HG02973 (cell line): ENCODE data around the gene SOX6.
"Not testable (repeated sequence)": the region's sequence is repeated elsewhere in the genome, so short reads cannot be mapped to it uniquely, and the experiment has no call there.

Experiments
- ATAC-seq: cut with Tn5 transposase; IDR thresholded peaks from one replicate; pipeline ENCODE4 v1.9.1; 2021; ENCODE audit warnings: moderate library complexity; ENCODE audit not compliant: unreplicated experiment

SOX6 gene

DNA sequence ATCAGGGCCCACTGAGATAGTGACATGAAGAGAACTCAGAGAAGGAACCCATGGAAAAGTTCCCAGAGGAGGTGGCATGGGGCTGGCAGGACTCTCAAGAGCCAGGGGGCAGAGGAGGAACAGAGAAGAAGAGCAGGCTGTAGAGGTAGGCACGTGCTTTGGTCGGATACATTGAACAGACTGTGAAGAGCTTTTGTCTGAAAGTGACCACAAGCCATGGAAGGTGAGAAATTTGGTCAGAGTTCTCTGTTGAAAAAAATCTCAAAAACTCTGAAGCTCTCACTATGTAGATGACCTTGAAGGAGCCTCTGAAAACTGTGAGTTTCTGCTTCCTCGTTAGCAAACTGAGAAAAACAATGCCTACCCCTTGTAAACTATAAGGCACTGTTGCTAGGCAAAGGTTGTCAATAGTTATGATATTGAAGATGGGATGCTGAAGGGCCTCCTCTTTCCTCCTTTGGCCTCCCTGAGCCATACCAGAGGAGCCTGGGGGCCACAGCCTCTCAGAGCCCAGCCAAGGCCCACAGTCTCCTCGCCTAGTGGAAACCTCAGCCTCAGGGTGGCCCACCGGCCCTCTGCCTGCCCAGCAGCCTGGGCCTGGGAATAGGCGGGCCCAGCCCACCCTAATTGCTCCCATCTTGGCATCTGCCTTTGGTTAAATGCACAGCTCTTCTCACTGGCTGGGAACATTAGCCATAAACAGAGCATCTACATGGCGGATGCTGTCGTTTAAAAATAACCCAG, 415.7 kb downstream of the SOX6 start:
- no peak for ATAC-seq

DNA sequence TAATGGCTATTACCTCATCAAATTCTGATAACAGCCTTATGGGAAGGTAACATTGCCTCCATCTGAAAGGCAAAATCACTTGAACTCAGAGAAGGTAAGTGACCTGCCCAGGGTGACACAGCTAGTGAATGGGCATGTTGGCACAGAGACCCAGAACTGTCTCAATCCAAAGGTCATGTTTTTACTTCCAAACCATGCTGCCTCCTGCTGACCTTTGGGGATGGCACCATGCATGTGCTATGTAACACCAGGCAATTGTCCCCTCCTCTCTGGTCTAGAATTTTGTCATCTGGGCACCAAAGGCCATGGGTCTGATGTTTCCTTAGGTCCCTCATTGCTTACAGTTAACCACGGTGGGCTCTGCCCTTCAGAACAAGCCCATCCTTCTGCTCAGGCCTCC, 417.4 kb downstream of the SOX6 start:
- no peak for ATAC-seq

DNA sequence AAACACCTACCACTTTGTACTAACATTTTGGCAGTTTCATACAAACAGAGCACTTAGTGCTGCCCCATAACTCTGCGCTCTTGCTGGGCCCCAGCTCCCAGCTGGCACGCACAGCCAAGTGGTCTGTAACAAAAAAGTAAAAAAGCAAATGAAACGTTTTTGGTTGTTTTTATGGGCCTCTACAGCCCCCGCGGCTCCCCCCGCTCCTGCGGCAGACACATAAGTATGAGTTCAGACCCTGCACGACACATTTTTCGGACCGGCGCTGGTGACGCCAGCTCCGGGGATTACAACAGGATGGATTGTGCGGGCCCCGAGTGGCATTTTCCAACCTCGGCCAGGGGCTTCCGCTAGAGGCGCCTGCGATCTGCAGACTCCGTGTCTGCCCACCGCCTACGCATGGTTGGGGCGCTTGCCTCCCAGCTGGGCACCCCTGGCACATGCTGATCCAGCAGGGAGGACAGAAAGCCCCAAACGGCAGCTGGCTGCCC, 418.2 kb downstream of the SOX6 start:
- no peak for ATAC-seq

DNA sequence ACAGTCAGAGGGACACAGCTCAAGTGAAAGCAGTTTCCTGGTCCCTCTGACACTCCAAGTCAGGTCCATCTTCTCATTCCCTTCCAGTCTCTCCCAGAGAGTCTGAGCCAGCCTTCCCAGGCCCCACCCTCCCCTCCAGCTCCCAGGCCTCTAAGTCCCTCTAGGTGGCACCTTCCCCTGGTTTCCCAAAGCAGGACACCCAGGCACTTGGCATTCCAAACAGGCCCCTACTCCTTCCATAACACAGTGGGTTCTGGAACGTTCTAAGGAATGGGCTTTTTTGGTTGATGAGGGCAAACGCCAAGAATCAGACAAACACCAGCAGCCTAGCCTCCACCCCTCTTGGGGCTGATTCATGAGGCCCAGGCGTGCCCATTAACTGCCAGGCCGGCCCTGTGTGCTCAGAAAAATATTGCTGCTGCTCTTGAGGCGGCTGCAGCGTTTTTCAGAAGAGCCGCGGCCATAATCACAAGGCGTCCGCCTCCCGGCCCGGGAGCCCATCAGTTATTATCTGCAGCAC, 418.7 kb downstream of the SOX6 start:
- ATAC-seq, result no peak

DNA sequence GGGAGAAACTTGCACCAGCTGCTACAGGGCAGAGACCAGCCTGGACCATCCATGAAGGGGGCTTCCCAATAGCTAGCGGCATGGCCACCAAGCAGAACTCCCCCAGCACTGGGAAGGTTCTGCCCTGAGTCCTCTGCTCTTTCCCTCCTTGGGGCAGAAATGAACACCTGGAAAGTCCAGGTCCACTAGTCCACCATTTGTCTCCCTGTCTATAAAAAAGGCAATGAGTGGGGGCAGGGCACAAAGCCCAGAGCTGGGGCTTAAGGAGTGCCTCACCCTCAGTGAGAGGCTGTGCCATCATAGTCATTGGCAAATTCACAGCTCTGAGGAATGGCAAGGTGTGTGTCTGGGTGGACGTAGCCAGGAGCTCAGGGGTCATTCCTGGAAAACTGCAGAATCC, 420.3 kb downstream of the SOX6 start:
- no peak for ATAC-seq

DNA sequence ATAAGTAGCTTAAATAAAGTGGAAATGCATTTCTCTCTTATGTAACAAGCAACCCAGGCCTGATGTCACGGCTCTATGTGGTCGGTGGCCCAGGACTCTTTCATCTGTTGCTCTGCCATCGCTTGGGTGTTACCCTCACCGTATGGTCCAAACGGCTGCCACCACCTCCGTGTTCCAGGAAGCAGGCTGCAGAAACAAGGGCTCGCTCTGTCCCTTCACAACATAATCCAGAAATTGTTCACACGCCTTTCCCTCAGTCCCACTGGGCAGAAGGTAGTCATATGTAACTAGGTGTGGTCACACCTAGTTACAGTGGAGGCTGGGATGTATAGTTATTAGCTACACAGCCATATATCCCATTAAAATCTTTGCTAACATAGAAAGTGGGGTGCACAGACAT, 421.0 kb downstream of the SOX6 start:
- no peak for ATAC-seq

DNA sequence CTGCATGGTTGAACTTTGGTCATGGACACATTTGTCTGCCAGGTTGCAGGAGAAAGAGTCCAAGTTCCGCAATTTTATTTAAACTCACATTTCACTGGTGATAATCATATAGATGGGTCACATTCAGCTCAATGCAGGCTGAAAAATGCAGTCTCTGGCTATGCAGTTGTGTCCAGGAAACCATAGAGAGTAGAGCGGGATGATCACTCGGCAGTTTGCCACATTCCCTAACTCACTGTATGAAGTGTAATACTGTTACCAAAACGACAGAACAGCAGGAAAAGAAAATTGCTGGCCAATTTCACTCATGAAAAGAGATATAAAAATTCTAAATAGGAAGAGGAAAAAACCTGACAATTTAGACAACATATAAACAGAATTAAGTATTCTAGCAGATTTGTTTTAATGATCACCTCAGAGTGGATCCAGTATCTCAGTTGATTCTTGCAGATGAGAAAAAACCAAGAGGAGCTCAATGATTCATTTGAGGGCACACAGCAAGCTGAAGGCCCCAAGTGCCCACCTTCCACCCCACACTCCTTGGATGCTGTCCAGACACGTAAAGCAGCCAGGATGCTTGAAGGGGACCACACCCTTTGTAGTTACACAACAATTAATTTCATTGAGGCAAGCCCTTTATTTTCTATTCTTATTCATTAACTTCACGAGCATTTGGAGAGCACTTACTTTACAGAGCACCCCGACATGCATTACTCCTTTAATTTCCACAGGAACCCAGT, 422.3 kb downstream of the SOX6 start:
- no peak for ATAC-seq

DNA sequence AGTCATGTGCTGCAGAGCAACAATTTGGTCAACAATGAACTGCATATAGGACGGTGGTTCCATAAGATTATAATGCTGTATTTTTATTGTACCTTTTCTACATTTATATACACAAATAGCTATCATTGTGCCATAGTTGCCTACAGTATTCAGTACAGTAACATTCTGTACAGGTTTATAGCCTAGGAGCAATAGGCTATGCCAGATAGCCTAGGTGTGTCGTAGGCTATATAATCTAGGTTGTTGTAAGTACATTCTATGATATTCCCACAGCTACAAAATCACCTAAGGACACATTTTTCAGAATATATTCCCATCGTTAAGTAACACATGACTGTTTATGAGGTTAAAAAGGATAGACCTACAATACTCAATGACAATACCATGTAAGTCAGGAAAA, 423.9 kb downstream of the SOX6 start:
- no peak for ATAC-seq

DNA sequence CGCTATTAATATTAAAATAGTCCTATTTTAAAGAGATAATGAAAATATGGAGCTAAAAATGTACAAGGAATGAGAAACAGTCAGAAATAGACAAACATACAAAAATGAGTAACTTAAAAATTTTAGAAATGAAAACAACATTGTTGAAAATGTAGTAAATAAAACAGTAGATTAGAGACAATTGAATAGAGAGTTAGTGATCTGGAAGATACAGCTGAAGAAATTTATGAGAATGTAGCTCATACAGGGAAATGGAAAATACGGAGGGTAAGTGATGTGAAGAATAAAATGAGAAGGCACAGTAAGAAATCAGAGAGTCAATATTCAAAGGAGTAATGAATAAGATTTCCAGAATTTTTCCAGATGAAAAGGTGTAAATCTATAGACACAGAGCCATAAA, 424.8 kb downstream of the SOX6 start:
- no peak for ATAC-seq

DNA sequence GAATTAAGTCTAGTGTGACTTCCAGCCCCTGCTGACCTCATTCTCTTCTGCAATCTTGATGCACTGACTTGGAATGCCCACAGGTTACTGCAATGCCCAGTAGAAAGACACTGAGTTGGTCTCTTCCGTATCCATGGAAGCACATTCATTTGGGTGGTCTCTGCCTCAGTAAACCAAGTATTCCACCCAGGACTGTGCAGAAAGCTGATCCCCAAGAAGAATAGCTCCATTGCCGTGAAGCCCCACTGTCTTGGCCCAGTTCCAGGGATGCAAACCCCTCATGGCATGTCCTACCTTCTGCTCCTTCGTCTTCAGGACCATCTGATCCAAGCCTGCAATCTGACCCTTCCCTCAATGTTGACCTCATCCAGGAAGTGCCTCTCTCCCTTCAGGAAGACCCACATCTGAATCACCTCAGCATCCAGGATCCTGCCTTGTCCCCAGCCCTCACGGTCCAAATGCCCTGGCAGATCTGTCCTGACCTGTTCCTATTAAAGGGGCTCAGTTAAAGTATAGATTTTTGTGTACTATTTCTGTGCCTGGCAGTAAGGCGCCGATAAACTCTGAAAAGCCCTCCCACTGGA, 425.8 kb downstream of the SOX6 start:
- no peak for ATAC-seq

DNA sequence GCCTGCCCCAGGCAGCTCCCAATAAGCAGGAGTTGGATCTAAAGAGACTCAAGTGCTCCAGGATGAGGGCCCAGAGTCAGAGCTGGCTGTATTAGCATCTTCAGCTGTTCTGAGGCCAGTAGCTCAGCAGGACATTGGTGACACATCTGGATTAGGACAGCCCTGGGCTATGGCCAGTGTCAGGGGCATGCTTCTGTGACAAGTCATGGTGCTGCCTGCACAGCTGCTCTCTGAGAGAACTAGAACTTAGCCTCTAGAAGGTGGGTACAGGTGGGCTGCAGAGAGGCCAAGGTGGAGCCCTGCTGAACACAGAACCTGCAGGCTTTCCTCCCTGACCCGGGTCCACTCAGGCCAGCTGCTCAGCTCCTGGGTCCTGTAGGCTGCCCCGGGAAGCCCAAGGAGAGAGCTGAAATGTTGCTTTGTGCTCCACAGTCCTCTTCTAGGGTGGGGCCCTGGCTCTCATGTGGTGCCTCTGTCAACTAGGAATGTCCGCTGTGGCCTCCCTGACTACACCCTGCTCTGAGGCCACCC, 426.9 kb downstream of the SOX6 start:
- ATAC-seq, result no peak

DNA sequence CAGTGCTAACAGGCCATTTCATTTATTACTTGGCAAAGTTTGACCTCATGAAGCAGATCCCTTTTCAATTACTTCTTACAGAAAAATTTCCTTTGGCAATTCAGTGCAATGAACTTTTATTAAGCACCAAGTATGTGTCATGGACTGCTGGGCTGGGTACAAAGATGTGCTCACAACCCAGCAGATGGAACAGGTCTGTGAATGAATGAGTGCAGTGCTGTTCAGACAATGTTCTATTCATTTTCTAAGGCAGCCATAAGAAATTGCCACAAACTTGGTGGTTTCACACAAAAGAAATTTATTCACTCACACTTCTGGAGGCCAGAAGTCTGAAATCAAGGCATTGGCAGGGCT, 428.5 kb downstream of the SOX6 start:
- ATAC-seq, result no peak

DNA sequence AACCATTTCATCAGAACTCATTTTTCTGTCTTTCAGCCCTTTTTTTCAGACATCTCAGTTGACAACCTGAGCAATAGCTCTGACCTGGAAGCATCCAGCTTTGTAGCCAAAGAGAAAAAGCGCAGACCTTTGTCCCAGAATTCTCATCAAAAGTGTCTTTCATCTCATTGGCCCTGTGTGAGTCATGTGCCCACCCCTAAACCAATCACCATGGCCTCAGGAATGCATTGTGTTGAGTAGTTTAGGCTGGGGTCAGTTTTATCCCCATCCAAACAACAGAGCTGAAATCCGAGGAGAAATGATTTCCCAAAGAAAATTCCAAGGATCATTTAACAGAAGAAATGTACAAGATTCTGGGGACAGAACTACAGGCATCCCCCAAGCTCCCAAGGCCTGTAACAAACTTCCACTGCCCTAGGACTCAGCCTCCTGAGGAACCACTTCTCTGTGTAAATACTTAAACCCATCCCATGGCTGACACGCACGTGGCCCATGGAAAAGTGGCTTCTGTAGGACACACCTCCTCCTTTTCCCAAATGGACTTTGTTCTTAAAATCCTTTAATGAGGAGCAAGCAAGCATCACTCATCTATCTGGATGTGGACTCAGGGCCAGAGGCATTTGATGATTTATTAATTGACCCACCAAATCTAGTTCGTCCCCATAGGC, 429.0 kb downstream of the SOX6 start:
- ATAC-seq, result no peak

DNA sequence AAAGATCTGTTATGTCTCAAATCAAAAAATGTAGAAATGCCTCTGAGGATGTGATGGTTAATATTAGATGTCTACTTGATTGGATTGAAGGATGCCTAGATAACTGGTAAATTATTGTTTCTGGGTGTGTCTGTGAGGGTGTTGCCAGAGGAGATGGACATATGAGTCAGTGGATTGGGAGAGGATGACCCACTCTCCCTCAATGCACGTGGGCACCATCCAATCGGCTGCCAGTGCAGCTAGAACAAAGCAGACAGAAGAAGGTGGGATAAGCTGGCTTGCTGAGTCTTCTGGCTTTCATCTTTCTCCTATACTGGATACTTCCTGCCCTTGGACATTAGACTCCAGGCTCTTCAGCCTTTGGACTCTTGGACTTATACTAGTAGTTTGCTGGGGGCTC, 430.3 kb downstream of the SOX6 start:
- ATAC-seq, result no peak

DNA sequence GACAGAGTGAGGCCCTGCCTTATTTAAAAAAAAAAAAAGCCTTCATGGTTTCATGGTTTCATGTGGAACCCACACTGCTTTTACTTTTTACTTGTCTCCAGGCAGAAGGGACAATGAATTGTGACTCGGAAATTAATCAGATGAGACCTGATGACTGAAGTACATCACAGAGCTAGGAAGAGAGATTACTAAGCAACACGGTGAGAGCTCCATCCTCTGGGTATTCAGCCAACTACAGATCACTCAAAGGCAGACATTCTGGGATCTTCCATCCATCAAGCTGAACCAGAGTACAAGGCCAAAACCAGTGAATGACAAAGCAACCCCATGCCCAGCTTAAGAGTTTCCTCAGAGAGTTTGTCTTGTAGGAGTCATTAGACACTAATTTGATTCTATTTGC, 433.2 kb downstream of the SOX6 start:
- ATAC-seq, result no peak

DNA sequence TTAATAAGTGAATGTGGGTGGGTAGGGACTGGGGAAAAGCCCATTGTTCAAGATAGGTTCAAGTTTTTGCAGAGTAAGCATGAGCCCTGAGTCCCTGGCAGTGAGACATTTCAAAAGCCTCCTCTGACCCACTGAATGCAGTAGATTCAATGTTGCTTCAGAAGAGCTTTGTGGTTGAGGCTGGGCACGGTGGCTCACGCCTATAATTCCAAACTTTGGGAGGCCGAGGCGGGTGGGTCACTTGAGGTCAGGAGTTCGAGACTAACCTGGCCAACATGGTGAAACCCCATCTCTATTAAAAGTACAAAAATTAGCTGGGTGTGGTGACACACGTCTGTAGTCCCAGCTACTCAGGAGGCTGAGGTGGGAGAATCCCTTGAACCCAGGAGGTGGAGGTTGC, 433.6 kb downstream of the SOX6 start:
- not testable (repeated sequence) for ATAC-seq

DNA sequence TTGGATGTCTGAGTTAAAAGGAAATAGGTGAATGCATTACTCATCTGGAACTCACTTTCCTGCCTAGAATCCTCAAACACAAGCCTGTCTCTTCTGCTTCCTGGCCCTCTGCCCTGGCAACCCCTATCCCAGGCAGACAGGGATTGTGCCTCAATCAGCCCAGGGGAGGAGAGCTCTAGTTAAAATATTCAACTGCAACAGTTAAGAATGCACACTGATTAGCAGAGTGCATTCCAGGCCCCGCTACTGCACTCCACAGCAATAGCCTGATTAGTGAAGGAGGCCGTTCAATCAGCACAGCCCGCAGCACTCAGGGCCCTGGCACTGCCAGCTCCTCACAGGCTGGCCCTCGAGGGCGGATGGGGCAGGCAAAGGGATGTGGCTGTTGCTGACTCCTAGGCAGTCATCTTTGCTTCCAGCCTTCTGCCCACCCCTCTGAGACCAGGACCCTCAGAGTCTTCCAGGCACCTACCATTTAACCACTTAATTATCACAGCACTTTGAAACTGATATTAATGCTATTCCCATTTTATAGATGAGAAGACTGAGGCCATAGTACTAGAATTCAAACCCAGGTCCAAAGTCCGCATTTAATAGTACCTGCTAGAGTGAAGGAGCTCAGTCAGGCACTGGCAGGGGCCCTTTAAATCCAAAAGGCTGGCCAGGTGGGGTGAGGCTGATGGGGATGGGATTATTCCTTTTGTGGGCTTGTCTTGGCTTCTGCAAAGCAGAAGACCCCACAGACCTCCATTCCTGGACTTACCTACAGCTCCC, 435.3 kb downstream of the SOX6 start:
- no peak for ATAC-seq

DNA sequence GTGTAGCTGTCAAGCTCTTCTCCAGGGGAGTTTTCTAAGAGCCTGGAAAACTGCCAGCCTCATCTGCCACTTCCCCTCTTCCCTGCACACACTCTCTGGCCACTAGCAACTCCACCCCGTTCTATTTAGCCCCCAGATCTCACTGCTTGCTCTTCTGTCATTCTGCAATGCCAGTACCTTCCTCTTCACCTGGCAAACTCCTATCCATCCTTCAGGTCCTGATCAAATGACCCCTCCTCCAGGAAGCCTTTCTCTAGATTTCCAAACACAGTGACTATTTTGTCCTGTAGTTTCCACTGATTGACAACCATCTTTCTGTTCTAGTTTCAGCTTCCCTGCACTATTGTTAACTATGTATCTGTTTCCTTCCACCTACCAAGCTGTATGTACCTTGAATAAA, 437.7 kb downstream of the SOX6 start:
- no peak for ATAC-seq

DNA sequence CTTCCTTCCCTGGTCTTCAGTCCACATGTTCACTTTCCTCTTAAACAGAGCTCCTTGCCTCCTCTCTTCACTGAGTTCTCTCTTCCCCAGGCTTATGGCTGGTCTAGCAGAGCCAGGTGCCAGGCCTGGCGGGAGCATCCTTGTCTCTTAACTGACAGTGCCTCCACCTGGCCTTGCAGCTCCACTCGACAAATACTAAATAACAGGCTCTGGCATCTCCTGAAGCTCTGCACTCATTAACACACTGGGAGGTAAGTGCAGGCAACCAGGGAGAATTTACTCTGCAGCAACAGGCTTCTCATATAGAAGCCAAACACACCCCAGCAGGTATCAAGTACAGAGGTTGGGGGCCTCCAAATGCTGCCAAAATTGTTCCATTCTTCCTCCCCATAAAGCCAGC, 438.1 kb downstream of the SOX6 start:
- ATAC-seq, result no peak
